HEK293T (cell line): ENCODE results near the gene GNAQ.

ENCODE experiments used
- CTCF ChIA-PET: fragments of 350-600 bp; formaldehyde crosslinking; extraction: SDS; loops from one replicate; lab custom pipeline; 2021; ENCODE audit warnings: antibody characterized with exemption, inconsistent platforms; lab: Yijun Ruan, JAX
- POLR2A ChIA-PET: fragments of 350-600 bp; formaldehyde crosslinking; extraction: SDS; loops from one replicate; lab custom pipeline; 2020; ENCODE audit warnings: antibody characterized with exemption, inconsistent platforms; lab: Yijun Ruan, JAX
- DNase-seq: peaks from one replicate; pipeline ENCODE4 v3.0.0; 2012; ENCODE audit warnings: mixed read lengths; ENCODE audit errors: extremely low spot score
- ARNT ChIP-seq: fragments of 450-650 bp; IDR thresholded peaks from 2 replicates; pipeline ENCODE4 v1.6.1; 2017; ENCODE audit warnings: mild to moderate bottlenecking
- BHLHE40 ChIP-seq: fragments of 450-650 bp; IDR thresholded peaks from 2 replicates; pipeline ENCODE4 v1.6.1; 2016; ENCODE audit warnings: mild to moderate bottlenecking, moderate library complexity, borderline replicate concordance
- CTBP1 ChIP-seq: fragments of 450-650 bp; IDR thresholded peaks from 2 replicates; pipeline ENCODE4 v1.6.1; 2016; ENCODE audit warnings: borderline replicate concordance
- ELF4 ChIP-seq: fragments of 450-650 bp; IDR thresholded peaks from 2 replicates; pipeline ENCODE4 v1.6.1; 2017; ENCODE audit warnings: antibody characterized with exemption
- FOXA1 ChIP-seq: fragments of 450-650 bp; IDR thresholded peaks from 2 replicates; pipeline ENCODE4 v1.6.1; 2016; ENCODE audit warnings: mild to moderate bottlenecking
- FOXK2 ChIP-seq: fragments of 450-650 bp; IDR thresholded peaks from 2 replicates; pipeline ENCODE4 v1.6.1; 2016; ENCODE audit warnings: mild to moderate bottlenecking
- FOXM1 ChIP-seq: fragments of 450-650 bp; IDR thresholded peaks from 2 replicates; pipeline ENCODE4 v1.6.1; 2017; ENCODE audit warnings: mild to moderate bottlenecking, borderline replicate concordance
- HDGF ChIP-seq: fragments of 450-650 bp; IDR thresholded peaks from 2 replicates; pipeline ENCODE4 v1.6.1; 2017; ENCODE audit warnings: antibody characterized with exemption, borderline replicate concordance
- L3MBTL2 ChIP-seq: fragments of 450-650 bp; conservative IDR thresholded peaks from 2 replicates; pipeline ENCODE4 v1.6.1; 2016; ENCODE audit warnings: mild to moderate bottlenecking
- LEF1 ChIP-seq: fragments of 450-650 bp; IDR thresholded peaks from 2 replicates; pipeline ENCODE4 v1.6.1; 2017; ENCODE audit warnings: mild to moderate bottlenecking, borderline replicate concordance
- NFRKB ChIP-seq: fragments of 450-650 bp; IDR thresholded peaks from 2 replicates; pipeline ENCODE4 v1.6.1; 2016; ENCODE audit warnings: mild to moderate bottlenecking, moderate library complexity
- SP1 ChIP-seq: fragments of 450-650 bp; IDR thresholded peaks from 2 replicates; pipeline ENCODE4 v1.6.1; 2017
- SUZ12 ChIP-seq: fragments of 450-650 bp; IDR thresholded peaks from 2 replicates; pipeline ENCODE4 v1.6.1; 2016; ENCODE audit warnings: mild to moderate bottlenecking
- TARDBP ChIP-seq: fragments of 450-650 bp; IDR thresholded peaks from 2 replicates; pipeline ENCODE4 v1.6.1; 2016
- ZNF384 ChIP-seq: fragments of 450-650 bp; IDR thresholded peaks from 2 replicates; pipeline ENCODE4 v1.6.1; 2016
- TF ChIP-seq, protein P1 (sequence below): fragments of 450-650 bp; IDR thresholded peaks from 2 replicates; pipeline ENCODE4 v1.6.1; 2016

Gene GNAQ

DNA sequence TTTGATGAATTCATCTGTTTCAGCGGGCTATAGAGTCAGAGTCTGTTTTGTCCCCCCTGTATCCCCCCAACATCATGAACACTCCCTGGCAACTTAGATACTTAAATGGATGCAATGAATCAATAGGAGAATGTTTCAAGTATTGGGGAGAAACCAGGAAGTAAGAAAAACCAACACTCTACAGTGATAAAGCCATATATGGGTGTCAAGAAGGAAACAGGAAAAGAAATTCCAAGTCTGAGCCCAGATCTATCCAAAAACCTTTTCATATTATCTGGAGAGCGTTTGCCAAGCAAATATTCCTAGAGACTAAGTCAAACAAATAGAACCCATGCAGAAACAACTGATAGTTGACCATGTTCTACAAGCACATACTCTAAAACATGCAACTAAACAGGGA is 2.3 kb upstream of the GNAQ start:
- no peak for DNase-seq
- CTCF ChIA-PET, result no interaction called here
- POLR2A ChIA-PET, result no interaction called here
- no peak for TF ChIP-seq FOXM1
- TF ChIP-seq LEF1, result no peak
- TF ChIP-seq NFRKB, result no peak
- no peak for TF ChIP-seq TARDBP
- no peak for TF ChIP-seq HDGF
- no peak for TF ChIP-seq L3MBTL2
- no peak for TF ChIP-seq SUZ12
- no peak for TF ChIP-seq BHLHE40

- ChIA-PET POLR2A (interaction anchor here (0.7 kb wide), 1 partner anchor 56 kb away, joined by 3 read pairs; no protein-coding TSS in a partner anchor), CTCF (no interaction called here)
- no peak for TF ChIP-seq ELF4
- TF ChIP-seq SP1, result no peak
- TF ChIP-seq, protein P1, sequence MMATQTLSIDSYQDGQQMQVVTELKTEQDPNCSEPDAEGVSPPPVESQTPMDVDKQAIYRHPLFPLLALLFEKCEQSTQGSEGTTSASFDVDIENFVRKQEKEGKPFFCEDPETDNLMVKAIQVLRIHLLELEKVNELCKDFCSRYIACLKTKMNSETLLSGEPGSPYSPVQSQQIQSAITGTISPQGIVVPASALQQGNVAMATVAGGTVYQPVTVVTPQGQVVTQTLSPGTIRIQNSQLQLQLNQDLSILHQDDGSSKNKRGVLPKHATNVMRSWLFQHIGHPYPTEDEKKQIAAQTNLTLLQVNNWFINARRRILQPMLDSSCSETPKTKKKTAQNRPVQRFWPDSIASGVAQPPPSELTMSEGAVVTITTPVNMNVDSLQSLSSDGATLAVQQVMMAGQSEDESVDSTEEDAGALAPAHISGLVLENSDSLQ, result no peak
- TF ChIP-seq L3MBTL2, result no peak
- no peak for TF ChIP-seq TARDBP
- TF ChIP-seq SUZ12, result no peak
- no peak for TF ChIP-seq LEF1
- no peak for TF ChIP-seq HDGF
- TF ChIP-seq BHLHE40, result no peak
- no peak for TF ChIP-seq FOXA1
- no peak for DNase-seq
Observed at GRCh38 chr9:78032730-78033457, 1.3 kb upstream of the GNAQ start.

DNA sequence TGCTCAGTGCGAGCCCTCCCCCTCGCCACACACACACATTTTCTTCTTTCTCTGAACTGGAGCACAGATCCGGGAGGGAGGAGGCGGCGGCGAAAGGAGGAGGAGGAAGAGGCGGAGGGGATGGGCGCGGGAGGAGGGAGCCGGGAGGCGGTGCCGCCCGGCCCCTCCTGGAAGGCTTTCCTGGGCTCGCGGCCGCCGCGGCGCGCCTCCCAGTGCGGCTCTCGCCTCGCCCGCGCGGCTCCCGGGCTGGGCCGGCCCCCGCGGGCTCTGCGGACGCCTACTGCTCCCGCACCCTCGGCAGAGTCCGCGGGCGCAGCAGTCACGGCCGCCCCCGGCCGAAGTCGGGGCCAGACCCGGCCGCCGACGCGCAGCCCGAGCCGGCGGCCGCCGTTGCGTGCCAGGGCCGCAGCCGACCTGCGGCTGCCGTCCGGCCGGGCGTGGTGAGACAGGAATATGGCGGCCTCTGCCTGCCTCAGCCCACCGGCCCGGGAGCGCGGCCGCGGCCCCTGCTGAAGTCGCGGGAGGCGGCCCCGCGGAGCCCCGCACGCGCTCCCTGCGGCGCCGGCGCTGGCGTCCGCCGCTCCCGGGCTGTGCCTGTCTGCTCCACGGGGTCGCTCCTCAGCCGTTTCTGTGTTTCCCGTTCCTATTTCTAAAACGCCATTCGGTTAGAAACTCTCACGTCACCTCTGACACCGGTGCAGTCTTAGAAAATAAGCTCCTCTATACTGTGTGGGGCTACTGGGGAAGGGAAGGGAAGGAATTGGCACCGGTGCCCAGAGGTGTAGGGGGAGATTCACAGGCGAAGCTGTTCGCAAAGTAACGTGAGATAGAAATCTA is 500 bp upstream of the GNAQ start:
- ChIA-PET POLR2A (interaction anchor here (0.7 kb wide), 1 partner anchor 55 kb away, joined by 3 read pairs; no protein-coding TSS in a partner anchor), CTCF (no interaction called here)
- no peak for TF ChIP-seq ELF4
- peak; percentile 79 for TF ChIP-seq ARNT
- DNase-seq, result peak; percentile 74

DNA sequence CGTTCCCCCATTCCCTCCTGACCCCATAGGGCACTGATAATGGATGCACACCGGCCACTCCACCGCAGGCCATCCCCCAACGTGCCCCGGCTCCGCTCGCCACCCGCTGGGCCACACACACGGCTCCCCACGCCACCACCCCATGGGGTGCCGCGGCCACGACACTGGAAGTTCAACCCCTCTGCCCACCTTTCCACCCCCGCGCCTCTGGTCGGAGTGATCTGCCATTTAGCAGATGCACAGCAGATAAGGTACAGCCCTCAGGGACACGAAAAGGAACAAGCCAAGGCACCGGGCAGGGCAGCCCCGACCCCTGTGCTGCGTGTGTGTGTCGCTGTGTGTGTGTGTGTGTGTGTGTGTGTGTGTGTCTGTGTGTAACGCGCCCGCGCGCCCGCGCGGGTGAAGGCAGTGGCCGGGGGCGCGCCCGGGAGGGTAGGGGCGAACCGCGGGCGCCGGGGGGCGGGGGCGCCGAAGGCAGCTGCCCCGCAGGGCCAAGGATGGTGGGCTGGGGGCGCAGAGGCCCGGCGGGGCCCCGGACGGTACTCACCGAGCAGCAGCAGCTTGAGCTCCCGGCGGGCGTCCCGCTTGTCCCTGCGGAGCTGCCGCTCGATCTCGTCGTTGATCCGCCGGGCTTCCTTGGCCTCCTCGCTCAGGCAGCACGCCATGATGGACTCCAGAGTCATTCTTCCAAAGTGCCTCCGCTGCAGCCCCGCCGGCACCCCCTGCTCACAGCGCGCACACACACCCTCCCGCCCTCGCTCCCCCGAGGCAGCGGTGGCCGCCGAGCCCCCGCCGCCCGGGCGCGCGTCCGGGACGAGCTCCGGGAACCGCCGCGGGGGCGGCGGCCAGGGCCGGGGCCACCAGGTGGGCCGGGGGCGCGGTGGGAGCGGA is 813 bp downstream of the GNAQ start:
- DNase-seq, result peak; percentile 50
- CTCF ChIA-PET, result no interaction called here
- TF ChIP-seq CTBP1, result no peak; the same call in 1 of the 2 replicates
- peak; percentile 10; the same call in 1 of the 2 replicates for TF ChIP-seq ARNT
- POLR2A ChIA-PET, result no interaction called here

- ChIA-PET POLR2A (no interaction called here), CTCF (no interaction called here)
- DNase-seq, result peak; percentile 21
- no peak for TF ChIP-seq ELF4
- TF ChIP-seq SUZ12, result no peak
- TF ChIP-seq ARNT, result no peak
- TF ChIP-seq CTBP1, result no peak
- TF ChIP-seq LEF1, result no peak
- TF ChIP-seq SP1, result no peak
- TF ChIP-seq FOXA1, result no peak
- no peak for TF ChIP-seq TARDBP
- TF ChIP-seq HDGF, result no peak
- TF ChIP-seq, protein P1, result no peak
- no peak for TF ChIP-seq FOXK2
Observed at GRCh38 chr9:78030296-78030552, 1.4 kb downstream of the GNAQ start.

DNA sequence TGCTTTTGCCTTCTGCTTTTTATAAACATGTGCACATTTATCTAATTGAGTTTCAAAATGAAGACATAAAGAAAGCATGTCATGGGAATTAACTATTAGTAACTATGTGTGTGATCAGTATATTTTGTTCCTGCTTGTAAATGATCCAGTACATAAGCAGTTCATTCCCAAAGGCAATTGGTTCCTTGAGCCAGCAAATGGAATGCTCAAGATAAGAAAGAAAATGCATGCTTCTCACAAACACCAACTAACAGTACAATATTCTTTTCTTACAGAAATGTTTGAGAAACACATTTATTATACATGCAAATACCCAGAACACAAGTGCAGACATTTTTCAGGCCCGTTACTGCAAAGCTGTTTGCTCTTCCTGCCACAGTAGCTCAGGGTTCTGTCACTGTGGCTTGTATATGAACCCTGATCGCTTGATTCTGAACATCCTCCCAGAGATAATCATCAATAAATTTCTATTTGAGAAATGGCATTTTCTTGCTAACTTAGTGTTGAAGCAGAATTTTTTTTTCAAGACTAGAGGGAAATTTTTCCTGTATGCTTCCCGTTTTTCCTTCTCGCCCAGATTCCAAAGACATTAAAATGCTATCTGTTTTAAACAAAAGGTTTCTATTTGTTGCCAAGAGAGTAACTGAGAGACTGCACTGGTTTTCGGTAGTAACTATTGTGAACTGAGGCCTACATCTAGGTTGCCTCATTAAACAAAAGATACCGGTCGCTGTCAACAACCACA is 1.9 kb downstream of the GNAQ start:
- POLR2A ChIA-PET, result no interaction called here
- CTCF ChIA-PET, result no interaction called here
- no peak for DNase-seq
- TF ChIP-seq LEF1, result no peak
- no peak for TF ChIP-seq BHLHE40
- no peak for TF ChIP-seq SUZ12
- no peak for TF ChIP-seq ELF4

GRCh38 chr9:78028926-78029325 is 2.7 kb downstream of the GNAQ start:
- ChIA-PET CTCF (no interaction called here), POLR2A (no interaction called here)
- no peak for DNase-seq
- TF ChIP-seq ARNT, result no peak
- no peak for TF ChIP-seq LEF1
- TF ChIP-seq SP1, result no peak
- TF ChIP-seq FOXA1, result no peak
- no peak for TF ChIP-seq ZNF384
- TF ChIP-seq NFRKB, result no peak
- TF ChIP-seq, protein P1, result no peak
- no peak for TF ChIP-seq FOXK2
- no peak for TF ChIP-seq CTBP1
